Gastroesophageal sphincter (tissue), 4 donors: ENCODE data around the gene PSMB3. TPM values are rescaled to one million over a fixed set of nuclear protein-coding genes. Genes with fewer than 3 reads are reported as not detected.

Experiments
- ATAC-seq: fragments of 150-250 bp; one replicate; pipeline ENCODE4 v1.9.1; 2016; ENCODE audit warnings: mild to moderate bottlenecking, moderate library complexity
- H3K27ac ChIP-seq, 4 donors: fragments of 200-600 bp; sonication (generic) in 3 of 4; 1 replicate in 3 of 4; 2 replicates in 1 of 4; pipeline ENCODE4 v1.5.1; 2016 to 2019
- H3K27me3 ChIP-seq: fragments of 200-600 bp; sonication (generic); one replicate; pipeline ENCODE4 v1.5.1; 2019
- H3K36me3 ChIP-seq, 2 donors: fragments of 200-600 bp; sonication (generic); one replicate each; pipeline ENCODE4 v1.5.1; 2019; ENCODE audit warnings: control low read depth in 1 of 2
- H3K4me1 ChIP-seq, 3 donors: fragments of 200-600 bp; sonication (generic); 1 replicate in 2 of 3; 2 replicates in 1 of 3; pipeline ENCODE4 v1.5.1; 2016 to 2019; ENCODE audit warnings: control low read depth in 2 of 3
- H3K4me3 ChIP-seq, 2 donors: fragments of 200-600 bp; sonication (generic); one replicate each; pipeline ENCODE4 v1.5.1; 2019; ENCODE audit warnings: mild to moderate bottlenecking in 1 of 2, moderate library complexity in 1 of 2
- H3K9me3 ChIP-seq, 3 donors: fragments of 200-600 bp; sonication (generic); one replicate each; pipeline ENCODE4 v1.5.1; 2017 to 2019; ENCODE audit warnings: control low read depth in 2 of 3
- EP300 ChIP-seq: sonication (generic); formaldehyde crosslinking; IDR thresholded peaks from one replicate; pipeline ENCODE4 v1.6.1; 2017; ENCODE audit warnings: antibody characterized with exemption, mild to moderate bottlenecking
- POLR2A ChIP-seq, 2 donors: fragments of 450-650 bp; IDR thresholded peaks; one replicate each; pipeline ENCODE4 v1.6.1; 2017; ENCODE audit warnings: antibody characterized with exemption in 2 of 2, mild to moderate bottlenecking in 2 of 2, moderate library complexity in 1 of 2
- POLR2AphosphoS5 ChIP-seq: sonication (generic); formaldehyde crosslinking; IDR thresholded peaks from one replicate; pipeline ENCODE4 v1.6.1; 2017; ENCODE audit warnings: antibody characterized with exemption
- WGBS, 2 donors: methylation state at CpG; one replicate each; pipeline ENCODE4 v1.1.5; 2018; ENCODE audit warnings: low coverage in 1 of 2; 5-methylcytosine and 5-hydroxymethylcytosine counted together
- total RNA-seq, 4 donors: library from RNA; depleted of rRNA; stranded (reverse); fragments of >200 nt; gene quantifications; one replicate each; pipeline ENCODE4 v1.1.0, GENCODE V29; 2016
- TF ChIP-seq, protein P1 (sequence below), 4 experiments: fragments of 200-600 bp in 2 of 4; fragments of 450-650 bp in 2 of 4; sonication (generic) in 1 of 4; IDR thresholded peaks; one replicate each; pipeline ENCODE4 v1.5.1; 2017 to 2019; ENCODE audit warnings: antibody characterized with exemption in 4 of 4, mild to moderate bottlenecking in 2 of 4, moderate library complexity in 2 of 4

The PSMB3 gene
- total RNA-seq, 4 donors from 2014 or later: 107 to 123 (median 117) TPM

DNA sequence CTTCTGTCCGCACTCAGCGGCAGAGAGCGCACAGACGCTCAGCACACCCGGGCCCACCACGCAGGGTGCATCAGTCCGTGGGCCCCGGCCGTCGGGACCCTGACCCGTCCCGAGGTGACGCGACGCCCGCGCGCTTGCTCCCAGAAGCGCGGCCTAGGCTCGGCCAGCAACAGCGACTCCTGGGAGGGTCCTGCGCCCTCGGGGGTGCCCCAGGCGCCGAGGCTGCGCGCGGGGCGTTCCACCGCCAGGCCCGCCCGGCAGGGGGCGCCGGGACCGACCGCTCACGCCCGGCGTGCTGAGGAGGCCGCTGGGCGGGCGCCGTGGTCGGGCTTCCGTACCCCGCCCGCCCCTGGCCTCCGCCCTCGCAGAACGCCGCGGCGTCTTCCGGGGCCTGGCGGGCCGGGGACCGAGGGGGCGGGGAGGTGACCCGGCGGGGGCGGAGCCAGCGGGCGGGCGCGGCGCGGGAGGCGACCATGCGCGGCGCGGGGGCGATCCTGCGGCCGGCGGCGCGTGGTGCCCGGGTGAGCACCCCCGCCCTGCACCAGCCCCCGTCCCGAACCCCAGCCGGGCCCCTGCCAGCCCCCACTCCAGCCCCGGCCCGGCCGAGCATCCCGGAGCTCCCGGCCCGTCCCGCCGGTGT is 22.5 kb upstream of the PSMB3 start, which contains the start of gene CISD3:
CISD3 (plus strand) TSS at position 456 of the 640 bp plus-strand sequence; CDS start at position 474, 18 bp downstream.
- H3K4me3 ChIP-seq: peak within 1 kb of the TSS; percentile 73 to 81
- H3K4me1 ChIP-seq: peaks cover 0 to 72% (median 17%) of the 10 kb centered on the region in 3 donors
- H3K9me3 ChIP-seq: no peaks in the 10 kb centered on the region
- peaks cover 0 to 42% of the 10 kb centered on the region in 2 donors for H3K36me3 ChIP-seq
- H3K27me3 ChIP-seq: no peaks in the 10 kb centered on the region
- peak within 1 kb of the TSS; percentile 76 to 94 (median 92) for H3K27ac ChIP-seq
- TF ChIP-seq POLR2A (IDR thresholded peaks at IDR 0.05): peak; percentile 15 to 48
- TF ChIP-seq, protein P1, sequence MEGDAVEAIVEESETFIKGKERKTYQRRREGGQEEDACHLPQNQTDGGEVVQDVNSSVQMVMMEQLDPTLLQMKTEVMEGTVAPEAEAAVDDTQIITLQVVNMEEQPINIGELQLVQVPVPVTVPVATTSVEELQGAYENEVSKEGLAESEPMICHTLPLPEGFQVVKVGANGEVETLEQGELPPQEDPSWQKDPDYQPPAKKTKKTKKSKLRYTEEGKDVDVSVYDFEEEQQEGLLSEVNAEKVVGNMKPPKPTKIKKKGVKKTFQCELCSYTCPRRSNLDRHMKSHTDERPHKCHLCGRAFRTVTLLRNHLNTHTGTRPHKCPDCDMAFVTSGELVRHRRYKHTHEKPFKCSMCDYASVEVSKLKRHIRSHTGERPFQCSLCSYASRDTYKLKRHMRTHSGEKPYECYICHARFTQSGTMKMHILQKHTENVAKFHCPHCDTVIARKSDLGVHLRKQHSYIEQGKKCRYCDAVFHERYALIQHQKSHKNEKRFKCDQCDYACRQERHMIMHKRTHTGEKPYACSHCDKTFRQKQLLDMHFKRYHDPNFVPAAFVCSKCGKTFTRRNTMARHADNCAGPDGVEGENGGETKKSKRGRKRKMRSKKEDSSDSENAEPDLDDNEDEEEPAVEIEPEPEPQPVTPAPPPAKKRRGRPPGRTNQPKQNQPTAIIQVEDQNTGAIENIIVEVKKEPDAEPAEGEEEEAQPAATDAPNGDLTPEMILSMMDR (IDR thresholded peaks at IDR 0.05): peak in 3 of 4 experiments; percentile 86 to 96 (median 96)
- no peak for TF ChIP-seq EP300
- peak; percentile 40 for TF ChIP-seq POLR2AphosphoS5
- WGBS, 2 donors: 0% methylated on average over 6 of the region's 92 CpGs; no CpG with 5 or more reads in 1 of the 2 donors
- peak; percentile 97 for ATAC-seq

GRCh38 chr17:38730526-38731379 is 21.8 kb upstream of the PSMB3 start:
- peaks cover 0 to 38% of the 10 kb centered on the region in 2 donors for H3K36me3 ChIP-seq

GRCh38 chr17:38731526-38732294 is 20.8 kb upstream of the PSMB3 start:
- Histone ChIP-seq H3K27ac (peak overlapping the region in 3 of 4 donors; percentile 91 to 94 (median 92)), H3K9me3 (no peaks in the 10 kb centered on the region), H3K36me3 (peaks cover 0 to 43% of the 10 kb centered on the region in 2 donors), H3K27me3 (no peaks in the 10 kb centered on the region), H3K4me1 (peaks cover 0 to 79% (median 17%) of the 10 kb centered on the region in 3 donors), H3K4me3 (peak overlapping the region in 1 of 2 donors; percentile 81)
- 71 to 72% methylated on average over 1 to 5 of the region's 8 CpGs for WGBS, 2 donors
- no peak for TF ChIP-seq EP300
- ATAC-seq: no peak

More at GRCh38 chr17:38730526-38731379, 21.8 kb upstream of the PSMB3 start:
- peak overlapping the region; percentile 76 to 94 (median 92) for H3K27ac ChIP-seq
- TF ChIP-seq, protein P1 (IDR thresholded peaks at IDR 0.05): no peak
- TF ChIP-seq EP300: no peak
- TF ChIP-seq POLR2AphosphoS5: no peak
- TF ChIP-seq POLR2A (IDR thresholded peaks at IDR 0.05): no peak
- no peaks in the 10 kb centered on the region for H3K9me3 ChIP-seq
- peak overlapping the region; percentile 73 to 81 for H3K4me3 ChIP-seq
- WGBS, 2 donors: 1 to 9% methylated on average over 7 to 12 of the region's 27 CpGs
- ATAC-seq: peak; percentile 56
- peaks cover 0 to 72% (median 17%) of the 10 kb centered on the region in 3 donors for H3K4me1 ChIP-seq
- H3K27me3 ChIP-seq: no peaks in the 10 kb centered on the region

- ATAC-seq: no peak
- H3K27me3 ChIP-seq: no peaks in the 10 kb centered on the region
- peak overlapping the region in 3 of 4 donors; percentile 43 to 92 (median 91) for H3K27ac ChIP-seq
- no peak for TF ChIP-seq EP300
- TF ChIP-seq POLR2A (IDR thresholded peaks at IDR 0.05): no peak
- TF ChIP-seq POLR2AphosphoS5: peak; percentile 33
- TF ChIP-seq, protein P1 (IDR thresholded peaks at IDR 0.05): no peak
- H3K4me1 ChIP-seq: peaks cover 0 to 79% (median 17%) of the 10 kb centered on the region in 3 donors
- H3K36me3 ChIP-seq: peaks cover 0 to 47% of the 10 kb centered on the region in 2 donors
- H3K9me3 ChIP-seq: no peaks in the 10 kb centered on the region
- WGBS, 2 donors: 10 to 63% methylated on average over 1 to 2 of the region's 7 CpGs
- H3K4me3 ChIP-seq: no peak overlapping the region
These were observed 19.9 kb upstream of the PSMB3 start for GRCh38 chr17:38732376-38733281.
